Activated CD4-positive, alpha-beta T cell treated with anti-CD3 and anti-CD28 coated beads, Interleukin-2, Interleukin-6, amounts not matched to agents 100 ng/mL and 50 ng/mL, durations not matched to agents 16 hours and 8 hours (primary cell): ENCODE results near the gene PRKN.
A peak's percentile ranks its signal among the peaks of the same experiment; 100 is the strongest.
"Not testable (repeated sequence)": the region's sequence is repeated elsewhere in the genome, so short reads cannot be mapped to it uniquely, and the experiment has no call there.

ENCODE experiments used
- DNase-seq: peaks from one replicate; pipeline ENCODE4 v3.0.0-alpha.2; 2020

PRKN gene

GRCh38 chr6:161924516-161925116 is 803.0 kb downstream of the PRKN start:
- no peak for DNase-seq

- DNase-seq, result peak; percentile 23
These were observed 804.9 kb downstream of the PRKN start for GRCh38 chr6:161922631-161923119.

- no peak for DNase-seq
These were observed 805.8 kb downstream of the PRKN start for GRCh38 chr6:161921602-161922395.

- DNase-seq, result no peak
These were observed 807.9 kb downstream of the PRKN start for GRCh38 chr6:161919691-161920090.

GRCh38 chr6:161918628-161919205 is 808.8 kb downstream of the PRKN start:
- DNase-seq, result no peak

GRCh38 chr6:161918109-161918531 is 809.4 kb downstream of the PRKN start:
- DNase-seq, result no peak

GRCh38 chr6:161917645-161918044 is 809.9 kb downstream of the PRKN start:
- DNase-seq, result no peak

- DNase-seq, result no peak
These were observed 812.1 kb downstream of the PRKN start for GRCh38 chr6:161915456-161915964.

GRCh38 chr6:161908872-161909271 is 818.7 kb downstream of the PRKN start:
- DNase-seq, result no peak

GRCh38 chr6:161906571-161906970 is 821.0 kb downstream of the PRKN start:
- DNase-seq, result no peak

GRCh38 chr6:161903584-161904212 is 823.9 kb downstream of the PRKN start:
- no peak for DNase-seq

GRCh38 chr6:161901740-161902426 is 825.7 kb downstream of the PRKN start:
- no peak for DNase-seq

- DNase-seq, result no peak
These were observed 833.1 kb downstream of the PRKN start for GRCh38 chr6:161894436-161894835.

- no peak for DNase-seq
These were observed 836.0 kb downstream of the PRKN start for GRCh38 chr6:161891542-161891941.

GRCh38 chr6:161890832-161891297 is 836.7 kb downstream of the PRKN start:
- DNase-seq, result no peak

- DNase-seq, result no peak
These were observed 837.3 kb downstream of the PRKN start for GRCh38 chr6:161890133-161890831.

GRCh38 chr6:161889324-161889723 is 838.2 kb downstream of the PRKN start:
- DNase-seq, result no peak

- DNase-seq, result not testable (repeated sequence)
These were observed 841.0 kb downstream of the PRKN start for GRCh38 chr6:161886545-161886944.

- no peak for DNase-seq
These were observed 842.8 kb downstream of the PRKN start for GRCh38 chr6:161884782-161885181.

GRCh38 chr6:161882196-161882765 is 845.3 kb downstream of the PRKN start:
- no peak for DNase-seq

GRCh38 chr6:161880056-161880455 is 847.5 kb downstream of the PRKN start:
- no peak for DNase-seq
